Bronchial epithelial cell (primary cell): Measurements from ENCODE around the gene ANXA11. TPM values are rescaled to one million over a fixed set of nuclear protein-coding genes. Genes with fewer than 3 reads are reported as not detected.

Source experiments
- DNase-seq: peaks from one replicate; pipeline ENCODE4 v3.0.0-alpha.2; 2010; ENCODE audit warnings: low read depth
- FAIRE-seq: peaks from 2 replicates; lab custom pipeline; 2011; peaks lifted over from hg19 to GRCh38; lab: Jason Lieb, UNC
- H3K27me3 ChIP-seq: 2 replicates; pipeline ENCODE4 v1.5.1; 2011; ENCODE audit warnings: low read length; ENCODE audit not compliant: control insufficient read depth, insufficient read depth
- H3K36me3 ChIP-seq: 2 replicates; pipeline ENCODE4 v1.5.1; 2011; ENCODE audit warnings: low read length; ENCODE audit not compliant: control insufficient read depth, insufficient read depth
- H3K4me3 ChIP-seq: 2 replicates; pipeline ENCODE4 v1.5.1; 2011; ENCODE audit warnings: mild to moderate bottlenecking, low read depth, low read length, control low read depth
- total RNA-seq: library from RNA; depleted of rRNA; stranded (reverse); fragments of >200 nt; gene quantifications from 2 replicates; pipeline ENCODE4 v1.2.1, GENCODE V29; 2014
- TF ChIP-seq, protein P1 (sequence below): IDR thresholded peaks from 2 replicates; pipeline ENCODE4 v1.5.1; 2011; ENCODE audit warnings: mild to moderate bottlenecking, moderate library complexity, low read length, control low read depth, inconsistent platforms; ENCODE audit not compliant: insufficient read depth, severe bottlenecking

ANXA11 gene
- total RNA-seq, 1 donor from 2014 or later, result 22.1 TPM

DNA sequence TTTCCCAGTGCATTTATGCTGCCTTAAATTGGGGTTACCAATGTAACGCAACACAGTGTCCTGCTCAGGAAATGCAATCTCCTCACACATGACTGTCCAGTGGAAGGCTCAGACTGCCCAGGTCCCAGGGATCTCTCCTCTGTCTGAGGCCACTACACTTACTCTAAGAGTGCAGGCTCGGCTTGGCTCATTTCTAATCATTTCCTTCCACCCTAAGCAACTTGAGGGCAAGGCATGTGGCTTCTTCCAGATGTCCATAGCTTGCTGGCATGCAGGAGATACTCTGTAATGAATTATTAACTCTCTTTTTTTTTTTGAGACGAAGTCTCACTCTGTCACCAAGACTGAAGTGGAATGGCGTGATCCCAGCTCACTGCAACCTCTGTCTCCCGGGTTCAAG lies 49.1 kb downstream of the ANXA11 start:
- FAIRE-seq, result no peak
- peaks cover 38% of the 10 kb centered on the region for H3K36me3 ChIP-seq
- DNase-seq, result no peak
- TF ChIP-seq, protein P1, sequence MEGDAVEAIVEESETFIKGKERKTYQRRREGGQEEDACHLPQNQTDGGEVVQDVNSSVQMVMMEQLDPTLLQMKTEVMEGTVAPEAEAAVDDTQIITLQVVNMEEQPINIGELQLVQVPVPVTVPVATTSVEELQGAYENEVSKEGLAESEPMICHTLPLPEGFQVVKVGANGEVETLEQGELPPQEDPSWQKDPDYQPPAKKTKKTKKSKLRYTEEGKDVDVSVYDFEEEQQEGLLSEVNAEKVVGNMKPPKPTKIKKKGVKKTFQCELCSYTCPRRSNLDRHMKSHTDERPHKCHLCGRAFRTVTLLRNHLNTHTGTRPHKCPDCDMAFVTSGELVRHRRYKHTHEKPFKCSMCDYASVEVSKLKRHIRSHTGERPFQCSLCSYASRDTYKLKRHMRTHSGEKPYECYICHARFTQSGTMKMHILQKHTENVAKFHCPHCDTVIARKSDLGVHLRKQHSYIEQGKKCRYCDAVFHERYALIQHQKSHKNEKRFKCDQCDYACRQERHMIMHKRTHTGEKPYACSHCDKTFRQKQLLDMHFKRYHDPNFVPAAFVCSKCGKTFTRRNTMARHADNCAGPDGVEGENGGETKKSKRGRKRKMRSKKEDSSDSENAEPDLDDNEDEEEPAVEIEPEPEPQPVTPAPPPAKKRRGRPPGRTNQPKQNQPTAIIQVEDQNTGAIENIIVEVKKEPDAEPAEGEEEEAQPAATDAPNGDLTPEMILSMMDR, result no peak
- no peak overlapping the region for H3K4me3 ChIP-seq
- H3K27me3 ChIP-seq, result no peaks in the 10 kb centered on the region

DNA sequence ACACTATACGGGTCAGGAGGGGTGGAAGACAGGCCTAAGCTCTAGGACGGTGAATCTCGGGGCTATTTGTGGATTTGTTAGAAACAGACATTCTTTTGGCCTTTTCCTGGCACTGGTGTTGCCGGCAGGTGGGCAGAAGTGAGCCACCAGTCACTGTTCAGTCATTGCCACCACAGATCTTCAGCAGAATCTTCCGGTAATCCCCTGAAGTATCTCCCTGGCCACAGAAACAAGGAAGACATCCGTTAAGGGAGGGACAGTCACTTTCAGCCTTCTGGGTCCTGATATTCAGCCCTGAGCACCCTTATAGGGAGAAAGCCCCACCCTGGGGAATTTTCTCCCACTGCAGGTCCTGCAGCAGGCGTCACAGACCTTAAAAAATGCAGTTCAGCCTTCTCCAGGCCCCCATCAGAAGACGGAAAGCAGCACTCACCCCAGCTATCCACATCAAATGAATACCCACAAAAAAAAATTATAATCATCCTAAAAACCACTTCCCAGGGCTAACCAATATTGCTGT lies 49.6 kb downstream of the ANXA11 start:
- H3K4me3 ChIP-seq, result no peak overlapping the region
- FAIRE-seq, result no peak
- no peaks in the 10 kb centered on the region for H3K27me3 ChIP-seq
- H3K36me3 ChIP-seq, result peaks cover 34% of the 10 kb centered on the region
- no peak for DNase-seq
- TF ChIP-seq, protein P1, result no peak

DNA sequence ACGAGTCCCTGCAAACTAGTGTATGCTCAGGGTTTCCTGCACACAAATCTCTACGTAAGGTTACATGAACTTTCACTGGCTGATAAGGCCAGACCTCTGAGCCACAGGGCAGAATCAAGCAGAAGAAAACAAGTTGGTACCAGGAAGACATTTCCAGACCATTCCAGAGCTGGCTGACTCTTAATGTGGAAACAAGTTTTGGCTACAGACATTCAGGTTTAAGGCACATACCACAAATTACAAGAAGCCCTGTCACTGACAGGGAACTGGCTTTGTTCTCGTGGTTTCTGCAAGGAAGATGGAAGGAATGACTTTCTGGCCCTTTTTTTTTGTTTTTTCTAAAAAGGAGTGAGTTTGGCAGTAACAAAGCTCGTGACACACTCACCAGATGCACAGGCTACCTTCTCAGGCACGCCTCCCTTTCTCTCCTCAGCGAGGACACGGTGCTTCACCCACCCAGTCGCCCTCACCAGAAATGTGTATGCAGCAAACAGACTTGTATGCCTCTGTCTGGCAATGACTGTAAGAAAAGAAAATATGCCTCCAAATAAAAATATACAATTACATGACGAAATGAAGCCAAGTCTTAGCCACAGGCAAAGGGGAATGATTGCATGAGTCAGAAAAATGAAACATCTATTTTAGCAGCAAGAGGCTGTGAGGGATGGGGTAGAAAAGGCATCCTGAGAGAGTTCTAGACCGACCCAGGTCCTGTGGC lies 50.2 kb downstream of the ANXA11 start:
- FAIRE-seq, result no peak

DNA sequence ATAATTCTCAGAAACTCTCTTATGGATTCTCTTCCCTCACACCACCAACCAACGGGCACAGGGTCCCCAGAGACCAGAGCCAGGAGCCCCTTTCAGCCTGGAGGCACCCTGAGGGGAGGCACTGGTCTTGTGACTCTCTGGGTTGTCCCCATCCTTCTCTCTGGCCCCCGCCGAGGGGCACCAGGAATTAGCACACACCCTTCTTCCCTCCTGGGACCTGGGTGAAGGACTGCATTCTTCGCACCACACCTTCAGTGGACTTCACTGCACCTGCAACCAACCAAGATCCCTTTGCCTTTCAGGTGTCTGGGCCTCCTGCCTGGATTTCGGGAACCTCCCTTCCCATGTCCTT lies 50.7 kb downstream of the ANXA11 start:
- FAIRE-seq (no peak), DNase-seq (no peak)
- Histone ChIP-seq H3K27me3 (no peaks in the 10 kb centered on the region), H3K4me3 (no peak overlapping the region), H3K36me3 (peaks cover 30% of the 10 kb centered on the region)
- TF ChIP-seq, protein P1, result no peak

More for the DNA sequence above, 50.2 kb downstream of the ANXA11 start:
- Histone ChIP-seq H3K36me3 (peaks cover 31% of the 10 kb centered on the region), H3K4me3 (no peak overlapping the region), H3K27me3 (no peaks in the 10 kb centered on the region)
- TF ChIP-seq, protein P1, result no peak
- DNase-seq, result peak; percentile 95

DNA sequence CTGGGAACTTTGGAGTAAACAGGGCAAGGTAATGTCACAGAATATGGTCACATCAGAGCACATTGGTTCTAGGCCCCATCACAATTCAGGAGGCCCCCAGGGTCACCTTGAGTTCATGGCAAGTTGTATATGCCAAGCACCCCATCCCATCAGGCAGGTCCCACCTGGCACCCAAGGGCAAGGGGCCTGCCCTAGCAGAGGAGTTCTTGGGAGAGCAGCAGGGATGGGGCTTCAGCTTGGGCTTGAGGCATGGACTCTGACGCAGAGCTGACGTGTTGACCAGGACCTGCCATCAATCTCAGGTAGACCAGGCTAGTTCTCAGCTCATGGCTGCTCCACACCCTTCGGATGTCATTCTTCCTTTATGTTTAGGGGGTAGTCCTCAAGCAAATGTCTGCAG lies 51.9 kb downstream of the ANXA11 start:
- H3K36me3 ChIP-seq, result peaks cover 28% of the 10 kb centered on the region
- TF ChIP-seq, protein P1, result no peak
- no peaks in the 10 kb centered on the region for H3K27me3 ChIP-seq
- H3K4me3 ChIP-seq, result no peak overlapping the region
- DNase-seq, result no peak
- no peak for FAIRE-seq
